GM12873 (cell line): ENCODE data around the gene DYSF.

Experiments used
- CTCF ChIP-seq: IDR thresholded peaks from 2 replicates; pipeline ENCODE4 v1.5.1; 2012; ENCODE audit warnings: low read depth, mild to moderate bottlenecking, moderate library complexity, low read length, control low read depth; ENCODE audit not compliant: insufficient read depth; ENCODE audit errors: missing control alignments

DYSF gene

GRCh38 chr2:71704131-71704561 is 250.8 kb downstream of the DYSF start:
- no peak for TF ChIP-seq CTCF

GRCh38 chr2:71704688-71705087 is 251.3 kb downstream of the DYSF start:
- TF ChIP-seq CTCF: no peak

GRCh38 chr2:71705171-71705960 is 252.0 kb downstream of the DYSF start:
- no peak for TF ChIP-seq CTCF

- no peak for TF ChIP-seq CTCF
Observed at GRCh38 chr2:71706121-71706520, 252.8 kb downstream of the DYSF start.

GRCh38 chr2:71706836-71707235 is 253.5 kb downstream of the DYSF start:
- no peak for TF ChIP-seq CTCF

- TF ChIP-seq CTCF: no peak
Observed at GRCh38 chr2:71710367-71711132, 257.2 kb downstream of the DYSF start.

GRCh38 chr2:71711133-71711855 is 257.9 kb downstream of the DYSF start:
- no peak for TF ChIP-seq CTCF
